HUES6 (cell line): ENCODE measurements around the gene NCK2.

Experiments
- H3K27ac ChIP-seq: 2 replicates; pipeline ENCODE4 v1.7.0; 2013; ENCODE audit warnings: low read depth, mild to moderate bottlenecking, low read length, inconsistent platforms
- H3K27me3 ChIP-seq: 2 replicates; pipeline ENCODE4 v1.6.1; 2013; ENCODE audit warnings: low read length; ENCODE audit not compliant: control insufficient read depth, insufficient read depth
- H3K36me3 ChIP-seq: 2 replicates; pipeline ENCODE4 v1.6.1; 2013; ENCODE audit warnings: low read length; ENCODE audit not compliant: control insufficient read depth, insufficient read depth
- H3K4me1 ChIP-seq: 2 replicates; pipeline ENCODE4 v1.6.1; 2013; ENCODE audit warnings: low read length; ENCODE audit not compliant: control insufficient read depth, insufficient read depth
- H3K4me3 ChIP-seq: 2 replicates; pipeline ENCODE4 v1.5.1; 2013; ENCODE audit warnings: low read depth, low read length
- H3K9ac ChIP-seq: one replicate; pipeline ENCODE4 v1.6.1; 2013; ENCODE audit warnings: mild to moderate bottlenecking, low read length
- H3K9me3 ChIP-seq: 2 replicates; pipeline ENCODE4 v1.6.1; 2013; ENCODE audit warnings: low read depth, low read length; ENCODE audit not compliant: control insufficient read depth, insufficient read depth

Gene NCK2

DNA sequence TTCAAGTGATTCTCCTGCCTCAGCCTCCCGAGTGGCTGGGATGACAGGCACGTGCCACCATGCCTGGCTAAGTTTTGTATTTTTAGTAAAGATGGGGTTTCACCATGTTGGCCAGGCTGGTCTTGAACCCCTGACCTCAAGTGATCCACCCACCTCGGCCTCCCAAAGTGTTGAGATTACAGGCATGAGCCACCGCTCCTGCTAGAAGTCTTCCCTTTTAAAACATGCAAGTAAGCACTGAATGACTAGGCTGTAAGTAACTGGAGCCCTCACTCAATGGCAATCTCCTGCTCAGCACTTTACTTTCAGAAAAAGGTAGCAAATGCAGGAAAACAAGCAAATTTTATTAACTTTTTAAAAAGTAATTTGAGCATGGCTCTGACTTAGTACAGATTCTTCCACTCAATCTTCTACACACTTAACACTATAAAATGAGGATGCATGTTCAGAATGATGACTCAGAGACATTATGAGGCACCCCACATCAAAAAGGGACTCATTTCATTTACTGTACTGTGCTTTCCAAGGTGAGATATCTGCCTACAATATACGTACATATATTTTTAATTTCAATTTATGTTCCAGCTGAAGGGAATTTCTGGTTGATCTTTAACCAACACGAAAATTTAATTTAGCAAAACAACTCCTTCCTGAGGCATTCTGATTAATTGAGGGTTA is 6.6 kb upstream of the NCK2 start:
- no peaks in the 10 kb centered on the region for H3K27me3 ChIP-seq
- H3K36me3 ChIP-seq: no peaks in the 10 kb centered on the region
- peaks cover 6% of the 10 kb centered on the region; the same call in 1 of the 2 replicates for H3K4me1 ChIP-seq
- no peak overlapping the region for H3K4me3 ChIP-seq
- 0 out of 2 replicates have a peak, but pooled peaks cover 3% of the 10 kb centered on the region for H3K9me3 ChIP-seq
- H3K27ac ChIP-seq: no peak overlapping the region
- H3K9ac ChIP-seq: no peak overlapping the region

DNA sequence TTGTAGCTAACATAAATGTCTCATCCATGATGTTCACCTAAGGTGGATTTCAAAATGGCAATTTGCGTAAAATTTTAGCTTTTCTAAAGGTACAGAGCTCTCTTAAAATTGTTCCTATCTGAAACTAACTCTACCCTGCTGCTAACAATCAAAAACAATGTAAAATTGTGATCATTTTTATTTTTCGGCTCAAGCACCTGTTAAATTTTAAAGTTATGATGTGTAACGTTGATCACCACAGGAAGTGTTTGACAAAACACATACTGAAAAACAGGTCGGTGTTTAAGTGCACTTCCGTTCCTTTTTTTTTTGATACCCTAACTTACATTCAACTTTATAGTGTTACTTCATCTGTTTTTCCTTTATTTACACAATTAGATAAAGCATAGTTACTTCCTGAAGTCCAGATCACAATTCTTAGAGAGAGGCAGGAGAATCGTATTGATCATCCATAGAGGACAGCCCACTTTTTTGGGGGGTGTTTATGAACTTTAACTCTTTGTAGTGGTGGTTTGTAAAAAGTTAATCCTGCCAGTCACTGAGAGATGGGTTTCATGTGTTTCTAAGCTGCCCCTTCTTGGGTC is 6.0 kb upstream of the NCK2 start:
- peaks cover 10% of the 10 kb centered on the region for H3K4me1 ChIP-seq
- H3K4me3 ChIP-seq: no peak overlapping the region
- H3K9ac ChIP-seq: no peak overlapping the region
- no peaks in the 10 kb centered on the region for H3K27me3 ChIP-seq
- 0 out of 2 replicates have a peak, but pooled peaks cover 3% of the 10 kb centered on the region for H3K9me3 ChIP-seq
- H3K27ac ChIP-seq: no peak overlapping the region
- no peaks in the 10 kb centered on the region for H3K36me3 ChIP-seq

DNA sequence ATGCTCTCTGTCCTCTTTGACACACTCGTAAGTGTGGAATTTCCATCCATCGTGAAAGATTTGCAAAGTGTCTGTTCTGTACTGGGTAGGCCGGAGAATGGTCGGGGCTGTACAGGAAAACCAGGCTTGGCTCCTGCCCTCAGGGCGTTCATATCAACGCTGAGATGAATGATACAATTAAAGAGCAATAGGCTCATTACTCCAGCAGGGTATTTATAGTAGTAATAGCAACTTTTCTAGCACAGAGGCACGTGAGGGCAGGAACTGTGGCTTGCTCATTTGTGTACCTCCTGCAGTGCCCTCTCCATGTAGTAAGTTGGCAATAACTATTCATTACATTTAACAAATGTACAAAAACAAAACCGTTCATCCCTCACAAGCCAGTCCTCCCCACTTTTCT is 5.3 kb upstream of the NCK2 start:
- Histone ChIP-seq H3K9me3 (0 out of 2 replicates have a peak, but pooled peaks cover 3% of the 10 kb centered on the region), H3K27ac (no peak overlapping the region), H3K4me3 (no peak overlapping the region), H3K27me3 (no peaks in the 10 kb centered on the region), H3K9ac (no peak overlapping the region), H3K36me3 (no peaks in the 10 kb centered on the region), H3K4me1 (peaks cover 14% of the 10 kb centered on the region)

DNA sequence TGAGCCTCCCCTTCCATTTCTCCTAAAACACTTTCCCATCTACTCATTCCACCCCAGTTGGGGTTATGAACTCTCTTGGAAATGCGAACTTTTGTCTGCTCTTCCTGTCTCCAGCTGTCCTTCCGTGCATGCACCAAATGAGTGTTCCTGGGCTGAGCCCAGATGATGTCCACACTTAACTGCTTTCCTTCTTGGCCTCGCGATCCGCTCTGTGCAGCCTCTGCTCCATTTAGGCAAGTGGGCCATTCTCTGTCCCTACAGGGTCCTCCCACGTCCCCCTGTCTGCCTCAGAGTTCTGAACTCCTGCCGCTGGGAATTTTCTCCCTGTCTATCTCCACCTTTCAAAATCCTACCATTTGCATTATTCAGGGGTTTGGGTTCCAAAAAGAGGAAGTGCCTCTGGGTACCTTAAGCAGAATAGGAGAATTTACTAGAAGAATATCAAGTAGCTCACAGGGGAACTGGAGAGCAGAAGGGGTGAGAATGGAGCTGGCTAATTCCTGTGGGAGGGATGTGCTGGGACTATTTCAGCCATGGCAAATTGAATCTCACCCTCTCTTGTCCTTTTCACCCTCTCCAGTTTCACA is 4.7 kb upstream of the NCK2 start:
- H3K36me3 ChIP-seq: no peaks in the 10 kb centered on the region
- H3K27ac ChIP-seq: no peak overlapping the region
- 0 out of 2 replicates have a peak, but pooled peaks cover 3% of the 10 kb centered on the region for H3K9me3 ChIP-seq
- H3K27me3 ChIP-seq: no peaks in the 10 kb centered on the region
- peaks cover 14% of the 10 kb centered on the region for H3K4me1 ChIP-seq
- no peak overlapping the region for H3K4me3 ChIP-seq
- H3K9ac ChIP-seq: no peak overlapping the region

DNA sequence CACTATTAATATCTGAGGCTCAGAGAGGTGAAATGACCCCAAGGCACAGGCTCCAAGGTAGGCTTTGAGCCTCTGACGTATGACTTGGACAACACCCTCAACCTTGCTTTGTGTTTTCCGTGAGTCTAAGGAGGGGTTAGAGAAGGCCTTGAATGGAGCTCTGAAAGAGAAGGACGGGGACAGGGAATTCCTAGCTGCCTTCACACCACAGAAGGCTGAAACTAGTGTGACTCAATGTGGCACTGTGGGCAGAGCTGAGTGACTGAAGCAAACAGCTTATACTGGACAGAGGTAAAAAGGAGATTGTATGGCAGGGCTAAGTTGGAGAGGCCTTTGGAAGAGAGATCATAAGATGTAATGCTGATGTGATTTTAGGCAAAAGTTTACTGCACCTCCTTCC is 3.5 kb upstream of the NCK2 start:
- Histone ChIP-seq H3K9ac (no peak overlapping the region), H3K4me1 (peaks cover 14% of the 10 kb centered on the region), H3K27ac (no peak overlapping the region), H3K27me3 (no peaks in the 10 kb centered on the region), H3K4me3 (no peak overlapping the region), H3K9me3 (0 out of 2 replicates have a peak, but pooled peaks cover 3% of the 10 kb centered on the region), H3K36me3 (no peaks in the 10 kb centered on the region)

DNA sequence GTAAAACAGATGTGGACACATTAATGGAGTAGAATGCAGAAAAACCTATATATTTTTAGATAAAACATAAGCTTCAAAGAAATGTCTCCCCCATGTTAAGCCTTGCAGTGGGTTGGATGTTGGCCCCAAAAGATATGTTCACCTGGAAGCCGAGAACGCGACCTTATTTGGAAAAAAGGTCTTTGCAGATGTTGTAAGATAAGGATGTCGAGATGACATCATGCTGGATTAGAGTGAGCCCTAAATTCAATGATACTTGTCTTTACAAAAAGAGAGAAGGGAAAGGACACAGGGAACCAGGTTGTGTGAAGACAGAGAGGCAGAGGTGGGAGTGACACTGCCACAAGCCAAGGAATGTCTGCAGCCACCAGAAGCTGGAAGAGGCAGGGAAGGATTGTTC is 3.1 kb upstream of the NCK2 start:
- Histone ChIP-seq H3K4me1 (peaks cover 19% of the 10 kb centered on the region), H3K36me3 (no peaks in the 10 kb centered on the region), H3K9ac (no peak overlapping the region), H3K4me3 (no peak overlapping the region), H3K9me3 (0 out of 2 replicates have a peak, but pooled peaks cover 3% of the 10 kb centered on the region), H3K27me3 (no peaks in the 10 kb centered on the region), H3K27ac (no peak overlapping the region)

DNA sequence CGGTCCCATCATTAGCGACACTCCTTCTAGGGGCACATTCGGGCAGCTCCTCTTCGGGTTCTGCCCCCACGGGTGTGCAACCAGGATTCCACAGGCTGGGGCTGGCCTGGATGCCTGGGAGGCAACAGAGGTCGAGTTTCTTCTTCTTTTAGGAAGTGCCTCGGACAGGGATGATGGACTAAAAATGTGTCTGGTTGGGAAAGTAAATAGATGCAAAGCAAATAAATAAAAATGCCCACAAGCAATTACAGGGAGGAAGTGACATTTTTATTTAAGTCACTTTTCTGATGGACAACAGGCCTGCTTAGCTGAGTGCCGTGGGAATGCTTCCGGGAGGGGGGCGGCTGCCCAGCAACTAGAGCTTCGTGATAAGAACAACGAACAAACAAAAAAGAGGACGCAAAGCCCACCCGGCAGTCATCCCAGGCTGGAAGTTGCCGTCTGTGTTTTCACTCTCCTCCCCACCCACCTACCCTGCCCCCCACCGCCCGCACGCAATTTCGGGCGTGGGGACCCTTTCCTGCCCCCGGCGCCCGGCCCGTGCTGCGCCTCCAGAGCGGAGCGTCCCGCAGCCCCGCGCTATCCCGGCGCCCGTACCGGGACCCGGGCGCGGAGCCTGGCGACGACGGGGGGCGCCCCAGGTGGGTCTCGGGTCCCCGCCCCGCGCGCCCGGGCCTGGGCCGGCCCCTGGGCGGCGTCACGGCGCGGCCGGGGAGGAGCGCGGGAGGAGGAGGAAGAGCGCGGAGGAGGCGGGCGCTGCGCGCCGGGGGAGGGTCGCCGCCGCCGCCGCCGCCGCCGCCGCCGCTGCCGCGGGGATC is 412 bp upstream of the NCK2 start:
- Histone ChIP-seq H3K27ac (no peak overlapping the region), H3K27me3 (no peaks in the 10 kb centered on the region), H3K4me3 (peak overlapping the region; percentile 66), H3K36me3 (no peaks in the 10 kb centered on the region), H3K9ac (no peak overlapping the region), H3K4me1 (peaks cover 26% of the 10 kb centered on the region), H3K9me3 (0 out of 2 replicates have a peak, but pooled peaks cover 3% of the 10 kb centered on the region)

DNA sequence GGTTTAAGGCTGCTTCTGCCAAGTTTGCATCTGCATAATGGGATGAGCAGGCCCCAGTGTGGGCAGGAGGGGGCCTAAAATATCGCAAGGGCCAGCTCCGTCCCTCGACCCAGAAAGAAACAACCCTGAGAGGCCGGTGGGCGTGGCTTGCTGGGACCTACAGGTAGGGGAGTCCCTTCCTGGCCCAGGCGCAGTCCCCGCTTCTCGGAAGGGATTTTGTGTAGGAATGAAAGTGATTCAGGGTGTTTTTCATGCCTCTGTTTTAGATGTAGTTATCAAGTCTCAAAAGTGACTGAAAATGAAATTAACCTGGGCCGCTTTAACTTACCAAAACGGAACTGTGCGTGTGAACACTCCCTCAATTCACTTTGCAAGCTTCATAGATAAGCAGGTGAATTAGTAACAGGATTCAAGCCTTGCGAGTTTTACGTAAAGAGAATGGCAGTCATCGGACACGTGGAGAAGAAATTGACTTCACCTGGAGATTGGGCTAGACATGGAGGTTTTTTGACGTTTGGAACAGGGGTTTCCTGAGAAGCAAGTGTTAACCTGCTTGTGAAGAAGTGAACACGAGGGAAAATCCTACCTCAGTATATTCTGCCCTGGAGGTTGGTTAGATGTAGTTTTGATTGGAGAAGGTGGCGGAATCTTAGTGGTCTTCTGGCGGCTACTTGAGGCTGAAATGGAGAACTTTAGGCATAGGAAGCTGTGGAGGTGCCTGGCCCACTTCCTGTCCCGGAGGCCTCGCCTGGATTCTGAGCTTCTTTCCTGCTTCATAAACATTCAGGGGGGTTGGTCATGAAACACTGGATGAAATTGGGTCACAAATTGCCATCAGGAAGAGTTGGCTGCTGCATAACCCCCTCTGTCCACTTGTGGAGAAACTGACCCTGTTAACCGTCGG is 1.7 kb downstream of the NCK2 start:
- H3K27me3 ChIP-seq: no peaks in the 10 kb centered on the region
- H3K9ac ChIP-seq: peak overlapping the region; percentile 75
- H3K36me3 ChIP-seq: no peaks in the 10 kb centered on the region
- H3K9me3 ChIP-seq: 0 out of 2 replicates have a peak, but pooled peaks cover 7% of the 10 kb centered on the region
- peak overlapping the region; percentile 89 for H3K4me3 ChIP-seq
- peaks cover 21% of the 10 kb centered on the region for H3K4me1 ChIP-seq
- no peak overlapping the region for H3K27ac ChIP-seq

DNA sequence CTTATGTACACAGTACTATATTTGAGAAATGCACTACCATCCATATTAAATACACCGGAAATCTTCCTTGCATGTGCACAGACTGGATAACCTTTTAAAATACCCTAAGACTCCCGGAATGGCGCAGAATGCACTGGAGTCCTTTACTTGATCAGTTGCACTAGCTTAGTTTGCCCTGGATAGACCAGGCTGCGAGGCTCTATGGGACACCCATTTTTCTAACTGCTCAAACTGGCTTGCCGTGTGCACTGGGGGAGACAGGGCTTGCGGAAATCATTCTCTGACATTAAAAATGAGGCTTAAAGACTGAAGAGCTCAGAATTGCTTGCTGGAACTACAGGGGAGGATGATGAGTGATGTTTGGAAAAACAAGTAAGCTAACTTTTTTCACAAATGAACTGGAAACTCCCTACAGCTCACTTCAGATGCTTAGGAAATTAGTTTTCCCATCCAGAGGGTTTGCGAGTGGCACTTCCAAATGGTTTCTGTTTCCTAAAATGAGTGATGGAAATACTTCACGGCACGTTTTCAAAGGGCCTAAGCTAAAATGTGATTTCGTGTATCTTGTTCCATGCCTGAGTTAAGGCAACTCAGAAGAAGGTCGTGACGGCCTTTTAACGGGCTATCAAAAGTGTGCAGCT is 2.7 kb downstream of the NCK2 start:
- no peak overlapping the region for H3K9ac ChIP-seq
- H3K4me1 ChIP-seq: peaks cover 21% of the 10 kb centered on the region
- peaks cover under 1% of the 10 kb centered on the region; the same call in 1 of the 2 replicates for H3K36me3 ChIP-seq
- no peak overlapping the region for H3K4me3 ChIP-seq
- 0 out of 2 replicates have a peak, but pooled peaks cover 4% of the 10 kb centered on the region for H3K9me3 ChIP-seq
- H3K27me3 ChIP-seq: no peaks in the 10 kb centered on the region
- no peak overlapping the region for H3K27ac ChIP-seq

DNA sequence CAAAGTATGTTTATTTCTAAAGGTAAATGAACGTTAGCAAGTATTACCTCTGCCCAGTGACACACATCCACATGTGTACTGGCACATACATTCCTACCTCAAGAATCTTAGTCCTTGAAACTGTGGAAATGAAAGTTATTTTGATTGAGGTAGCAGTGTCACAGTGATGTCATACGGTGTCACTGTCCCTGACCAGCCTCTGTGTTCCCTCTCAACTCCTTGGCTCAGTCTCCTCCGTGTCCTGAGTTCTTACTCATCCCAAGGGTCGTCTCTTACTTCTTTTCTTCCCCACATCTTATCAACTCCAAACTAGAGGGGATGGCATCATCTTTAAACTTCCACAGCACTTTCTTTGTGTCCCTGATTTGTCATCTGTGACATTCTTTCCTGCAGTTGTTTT is 3.3 kb downstream of the NCK2 start:
- H3K27me3 ChIP-seq: no peaks in the 10 kb centered on the region
- no peak overlapping the region for H3K27ac ChIP-seq
- H3K9ac ChIP-seq: no peak overlapping the region
- H3K4me1 ChIP-seq: peaks cover 21% of the 10 kb centered on the region
- H3K4me3 ChIP-seq: no peak overlapping the region
- peaks cover 7% of the 10 kb centered on the region; the same call in 1 of the 2 replicates for H3K36me3 ChIP-seq
- H3K9me3 ChIP-seq: 0 out of 2 replicates have a peak, but pooled peaks cover 4% of the 10 kb centered on the region
